Karpas-422 (cell line): ENCODE data around the gene HELZ. TPM values are rescaled to one million over a fixed set of nuclear protein-coding genes. Genes with fewer than 3 reads are reported as not detected.
"Not testable (repeated sequence)": the region's sequence is repeated elsewhere in the genome, so short reads cannot be mapped to it uniquely, and the experiment has no call there.

Experiments used
- DNase-seq: peaks from one replicate; pipeline ENCODE4 v3.0.0-alpha.2; 2015
- H2AFZ ChIP-seq: fragments of 200-600 bp; sonication (generic); 2 replicates; pipeline ENCODE4 v1.6.1; 2014; ENCODE audit warnings: antibody characterized with exemption, low read length, mixed read lengths
- H3K27ac ChIP-seq: fragments of 200-600 bp; sonication (generic); 2 replicates; pipeline ENCODE4 v1.5.1; 2014; ENCODE audit warnings: mild to moderate bottlenecking, low read length, moderate library complexity
- H3K27me3 ChIP-seq: fragments of 200-600 bp; sonication (generic); 2 replicates; pipeline ENCODE4 v1.6.1; 2014; ENCODE audit warnings: low read length, mixed read lengths
- H3K36me3 ChIP-seq: fragments of 200-600 bp; sonication (generic); 2 replicates; pipeline ENCODE4 v1.6.1; 2014; ENCODE audit warnings: low read length, mixed read lengths; ENCODE audit not compliant: insufficient read depth
- H3K4me1 ChIP-seq: fragments of 200-600 bp; sonication (generic); 2 replicates; pipeline ENCODE4 v1.6.1; 2014; ENCODE audit warnings: mild to moderate bottlenecking, low read length, mixed read lengths
- H3K4me2 ChIP-seq: fragments of 200-600 bp; sonication (generic); 2 replicates; pipeline ENCODE4 v1.6.1; 2014; ENCODE audit warnings: low read length, low read depth, mild to moderate bottlenecking; ENCODE audit not compliant: poor library complexity, severe bottlenecking
- H3K4me3 ChIP-seq: fragments of 200-600 bp; sonication (generic); 2 replicates; pipeline ENCODE4 v1.5.1; 2014; ENCODE audit warnings: mild to moderate bottlenecking, antibody characterized with exemption, low read length, mixed read lengths
- H3K79me2 ChIP-seq: fragments of 200-600 bp; sonication (generic); 2 replicates; pipeline ENCODE4 v1.6.1; 2014; ENCODE audit warnings: mild to moderate bottlenecking, low read length, mixed read lengths
- H3K9ac ChIP-seq: fragments of 200-600 bp; sonication (generic); 2 replicates; pipeline ENCODE4 v1.6.0; 2014; ENCODE audit warnings: low read length
- H3K9me2 ChIP-seq: fragments of 200-600 bp; sonication (generic), shearing (Covaris generic); replicated peaks from 2 replicates; pipeline ENCODE4 v1.6.0; 2014; ENCODE audit warnings: mild to moderate bottlenecking, low read length, moderate library complexity; ENCODE audit not compliant: insufficient read depth
- H3K9me3 ChIP-seq: fragments of 300-700, 200-600 bp; sonication (generic); 2 replicates; pipeline ENCODE4 v1.6.1; 2014; ENCODE audit warnings: low read length, mixed read lengths
- H4K20me1 ChIP-seq: fragments of 200-600 bp; sonication (generic); 2 replicates; pipeline ENCODE4 v1.6.1; 2014; ENCODE audit warnings: mild to moderate bottlenecking, antibody characterized with exemption, low read length, low read depth; ENCODE audit not compliant: insufficient read depth
- total RNA-seq: library from RNA; depleted of rRNA; stranded (reverse); fragments of >200 nt; shearing (Covaris generic); gene quantifications from 2 replicates; pipeline ENCODE4 v1.2.3, GENCODE V29; 2014; ENCODE audit warnings: low replicate concordance

Gene HELZ
- total RNA-seq, 1 experiment from 2014 or later: 77.9 TPM

- Histone ChIP-seq H3K9ac (no peak overlapping the region), H3K4me2 (no peak overlapping the region), H3K9me3 (no peaks in the 10 kb centered on the region), H3K4me3 (no peak overlapping the region), H3K4me1 (no peaks in the 10 kb centered on the region; the same call in 1 of the 2 replicates), H3K79me2 (peaks cover 10% of the 10 kb centered on the region), H4K20me1 (no peaks in the 10 kb centered on the region), H3K27ac (no peak overlapping the region), H2AFZ (no peak overlapping the region), H3K36me3 (peaks cover 40% of the 10 kb centered on the region), H3K27me3 (no peaks in the 10 kb centered on the region), H3K9me2 (no peaks in the 10 kb centered on the region)
- no peak for DNase-seq
Measured at GRCh38 chr17:67109111-67109510, 135.9 kb downstream of the HELZ start.

GRCh38 chr17:67107811-67108775, 136.9 kb downstream of the HELZ start:
- H3K4me3 ChIP-seq: no peak overlapping the region
- H3K79me2 ChIP-seq: peaks cover 18% of the 10 kb centered on the region
- H3K36me3 ChIP-seq: peaks cover 40% of the 10 kb centered on the region
- H3K27ac ChIP-seq: no peak overlapping the region
- no peaks in the 10 kb centered on the region for H3K9me3 ChIP-seq
- no peak overlapping the region for H3K9ac ChIP-seq
- no peaks in the 10 kb centered on the region for H4K20me1 ChIP-seq
- no peak overlapping the region for H2AFZ ChIP-seq
- H3K4me2 ChIP-seq: no peak overlapping the region
- no peaks in the 10 kb centered on the region for H3K9me2 ChIP-seq
- no peak for DNase-seq
- H3K4me1 ChIP-seq: no peaks in the 10 kb centered on the region; the same call in 1 of the 2 replicates
- no peaks in the 10 kb centered on the region for H3K27me3 ChIP-seq

GRCh38 chr17:67107171-67107570, 137.8 kb downstream of the HELZ start:
- Histone ChIP-seq H3K36me3 (peaks cover 36% of the 10 kb centered on the region), H3K4me3 (no peak overlapping the region), H3K79me2 (peaks cover 24% of the 10 kb centered on the region), H3K27ac (no peak overlapping the region), H3K27me3 (no peaks in the 10 kb centered on the region), H3K9me3 (no peaks in the 10 kb centered on the region), H3K9me2 (no peaks in the 10 kb centered on the region), H3K4me2 (no peak overlapping the region), H4K20me1 (no peaks in the 10 kb centered on the region), H3K9ac (no peak overlapping the region), H3K4me1 (no peaks in the 10 kb centered on the region; the same call in 1 of the 2 replicates), H2AFZ (no peak overlapping the region)
- DNase-seq: no peak

GRCh38 chr17:67105213-67105612, 139.8 kb downstream of the HELZ start:
- Histone ChIP-seq H3K79me2 (peaks cover 41% of the 10 kb centered on the region), H3K9me3 (no peaks in the 10 kb centered on the region), H2AFZ (no peak overlapping the region), H3K27me3 (no peaks in the 10 kb centered on the region), H3K9ac (no peak overlapping the region), H3K4me3 (no peak overlapping the region), H3K4me1 (no peaks in the 10 kb centered on the region; the same call in 1 of the 2 replicates), H4K20me1 (no peaks in the 10 kb centered on the region), H3K36me3 (peaks cover 36% of the 10 kb centered on the region), H3K4me2 (no peak overlapping the region), H3K9me2 (no peaks in the 10 kb centered on the region), H3K27ac (no peak overlapping the region)
- no peak for DNase-seq

- H3K9me2 ChIP-seq, H3K27ac ChIP-seq, H3K4me1 ChIP-seq, H2AFZ ChIP-seq, DNase-seq, H4K20me1 ChIP-seq, H3K4me3 ChIP-seq, H3K27me3 ChIP-seq, H3K4me2 ChIP-seq, H3K9me3 ChIP-seq, H3K9ac ChIP-seq: not testable (repeated sequence)
- Histone ChIP-seq H3K79me2 (peaks cover 47% of the 10 kb centered on the region), H3K36me3 (peaks cover 36% of the 10 kb centered on the region)
Measured at GRCh38 chr17:67104641-67105040, 140.4 kb downstream of the HELZ start.

- Histone ChIP-seq H3K79me2 (peaks cover 78% of the 10 kb centered on the region), H4K20me1 (no peaks in the 10 kb centered on the region)
- DNase-seq: no peak
Measured at GRCh38 chr17:67098006-67098405, 147.0 kb downstream of the HELZ start.

GRCh38 chr17:67096609-67097008, 148.4 kb downstream of the HELZ start:
- Histone ChIP-seq H3K36me3 (peaks cover 7% of the 10 kb centered on the region; the same call in 1 of the 2 replicates), H3K4me3 (no peak overlapping the region), H3K4me2 (no peak overlapping the region), H3K79me2 (peaks cover 77% of the 10 kb centered on the region), H3K27me3 (no peaks in the 10 kb centered on the region), H2AFZ (no peak overlapping the region), H3K27ac (no peak overlapping the region), H3K9ac (no peak overlapping the region), H3K4me1 (peaks cover 4% of the 10 kb centered on the region), H4K20me1 (no peaks in the 10 kb centered on the region), H3K9me3 (no peaks in the 10 kb centered on the region), H3K9me2 (no peaks in the 10 kb centered on the region)
- no peak for DNase-seq

More at GRCh38 chr17:67098006-67098405, 147.0 kb downstream of the HELZ start:
- H3K36me3 ChIP-seq: no peaks in the 10 kb centered on the region
- no peak overlapping the region for H3K9ac ChIP-seq
- no peak overlapping the region for H3K27ac ChIP-seq
- H3K4me3 ChIP-seq: no peak overlapping the region
- no peaks in the 10 kb centered on the region for H3K9me3 ChIP-seq
- no peak overlapping the region for H2AFZ ChIP-seq
- no peaks in the 10 kb centered on the region for H3K9me2 ChIP-seq
- H3K4me2 ChIP-seq: no peak overlapping the region
- no peaks in the 10 kb centered on the region for H3K27me3 ChIP-seq
- peaks cover 4% of the 10 kb centered on the region for H3K4me1 ChIP-seq

- Histone ChIP-seq H3K4me2 (no peak overlapping the region), H3K9me2 (no peaks in the 10 kb centered on the region), H4K20me1 (no peaks in the 10 kb centered on the region), H3K79me2 (peaks cover 77% of the 10 kb centered on the region), H3K27me3 (no peaks in the 10 kb centered on the region), H3K9me3 (no peaks in the 10 kb centered on the region), H2AFZ (no peak overlapping the region), H3K4me3 (no peak overlapping the region), H3K9ac (no peak overlapping the region), H3K4me1 (peaks cover 4% of the 10 kb centered on the region), H3K36me3 (peaks cover 8% of the 10 kb centered on the region; the same call in 1 of the 2 replicates), H3K27ac (no peak overlapping the region)
- no peak for DNase-seq
Measured at GRCh38 chr17:67095803-67096202, 149.2 kb downstream of the HELZ start.
